Measurements from ENCODE around the gene ATP10A. TPM values are rescaled to one million over a fixed set of nuclear protein-coding genes. Genes with fewer than 3 reads are reported as not detected.

ATP10A gene
- total RNA-seq, 3 donors from 2014 or later = 6.4 to 17.4 (median 7.2) TPM

DNA sequence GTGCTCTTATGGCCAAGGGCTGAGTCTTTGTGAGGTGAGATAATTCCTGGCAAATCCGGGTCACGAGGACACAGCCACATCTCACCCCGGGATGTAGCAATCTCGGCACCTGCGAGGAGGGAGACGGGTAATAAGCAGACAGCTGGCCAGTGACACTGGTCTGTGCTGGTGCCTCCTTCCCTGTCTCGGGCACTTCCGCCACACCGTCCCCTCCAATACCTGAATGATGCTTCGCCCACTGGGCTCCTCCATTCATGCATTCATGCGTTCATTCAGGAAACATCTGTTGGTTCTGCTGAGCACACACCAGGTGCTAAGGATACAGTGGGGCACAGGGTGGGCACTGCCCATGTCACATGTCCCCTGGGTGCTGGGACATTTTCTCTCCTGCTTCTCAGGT, 60.1 kb downstream of the ATP10A start:
- H3K36me3 ChIP-seq = no peaks in the 10 kb centered on the region
- intact Hi-C loops (cut with DNase I; ENCODE audit: low total_unique reads) = no loop called here
- H3K4me3 ChIP-seq = no peak overlapping the region
- H3K9me3 ChIP-seq = no peaks in the 10 kb centered on the region
- no peak for TF ChIP-seq POLR2AphosphoS5 (IDR thresholded peaks at IDR 0.05)
- TF ChIP-seq, protein P1, sequence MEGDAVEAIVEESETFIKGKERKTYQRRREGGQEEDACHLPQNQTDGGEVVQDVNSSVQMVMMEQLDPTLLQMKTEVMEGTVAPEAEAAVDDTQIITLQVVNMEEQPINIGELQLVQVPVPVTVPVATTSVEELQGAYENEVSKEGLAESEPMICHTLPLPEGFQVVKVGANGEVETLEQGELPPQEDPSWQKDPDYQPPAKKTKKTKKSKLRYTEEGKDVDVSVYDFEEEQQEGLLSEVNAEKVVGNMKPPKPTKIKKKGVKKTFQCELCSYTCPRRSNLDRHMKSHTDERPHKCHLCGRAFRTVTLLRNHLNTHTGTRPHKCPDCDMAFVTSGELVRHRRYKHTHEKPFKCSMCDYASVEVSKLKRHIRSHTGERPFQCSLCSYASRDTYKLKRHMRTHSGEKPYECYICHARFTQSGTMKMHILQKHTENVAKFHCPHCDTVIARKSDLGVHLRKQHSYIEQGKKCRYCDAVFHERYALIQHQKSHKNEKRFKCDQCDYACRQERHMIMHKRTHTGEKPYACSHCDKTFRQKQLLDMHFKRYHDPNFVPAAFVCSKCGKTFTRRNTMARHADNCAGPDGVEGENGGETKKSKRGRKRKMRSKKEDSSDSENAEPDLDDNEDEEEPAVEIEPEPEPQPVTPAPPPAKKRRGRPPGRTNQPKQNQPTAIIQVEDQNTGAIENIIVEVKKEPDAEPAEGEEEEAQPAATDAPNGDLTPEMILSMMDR (IDR thresholded peaks at IDR 0.05) = no peak
- no peak for TF ChIP-seq POLR2A (IDR thresholded peaks at IDR 0.05)
- no peak overlapping the region for H3K27ac ChIP-seq
- H3K27me3 ChIP-seq = no peaks in the 10 kb centered on the region
- no peaks in the 10 kb centered on the region for H3K4me1 ChIP-seq
- DNase-seq (ENCODE audit: low spot score in 2 of 2) = no peak

DNA sequence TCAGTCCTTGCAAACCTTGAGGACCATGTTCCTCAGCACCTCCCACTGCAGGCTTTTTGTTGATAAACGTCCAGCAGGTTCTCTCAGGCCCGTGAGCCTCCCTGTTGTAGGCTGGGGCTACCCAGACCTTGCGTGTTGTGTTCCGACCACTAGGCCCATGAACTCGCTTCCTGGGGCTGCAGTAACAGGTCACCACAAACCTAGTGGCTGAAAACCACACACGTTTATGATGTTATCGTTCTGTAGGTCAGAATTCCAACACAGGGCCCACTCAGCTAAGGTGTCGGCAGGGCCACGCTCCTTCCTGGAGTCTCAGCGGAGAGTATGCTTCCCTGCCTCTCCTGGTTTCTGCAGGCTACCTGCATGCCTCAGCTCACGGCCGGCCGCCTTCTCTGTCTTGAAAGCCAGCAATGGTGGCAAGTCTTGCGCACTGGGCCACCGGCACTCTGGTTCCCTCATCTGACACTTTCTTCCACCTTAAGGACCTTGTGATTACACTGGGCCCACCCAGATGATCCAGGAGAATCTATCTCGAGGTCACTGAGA, 60.8 kb downstream of the ATP10A start:
- no peaks in the 10 kb centered on the region for H3K9me3 ChIP-seq
- H3K36me3 ChIP-seq = no peaks in the 10 kb centered on the region
- intact Hi-C loops (cut with DNase I; ENCODE audit: low total_unique reads) = no loop called here
- H3K4me3 ChIP-seq = no peak overlapping the region
- peaks cover 0 to 4% of the 10 kb centered on the region in 2 donors for H3K4me1 ChIP-seq
- TF ChIP-seq, protein P1 (IDR thresholded peaks at IDR 0.05) = no peak
- no peak for TF ChIP-seq POLR2A (IDR thresholded peaks at IDR 0.05)
- TF ChIP-seq POLR2AphosphoS5 (IDR thresholded peaks at IDR 0.05) = no peak
- peak overlapping the region in 1 of 2 donors; percentile 30 for H3K27ac ChIP-seq
- no peak for DNase-seq (ENCODE audit: low spot score in 2 of 2)
- H3K27me3 ChIP-seq = no peaks in the 10 kb centered on the region

DNA sequence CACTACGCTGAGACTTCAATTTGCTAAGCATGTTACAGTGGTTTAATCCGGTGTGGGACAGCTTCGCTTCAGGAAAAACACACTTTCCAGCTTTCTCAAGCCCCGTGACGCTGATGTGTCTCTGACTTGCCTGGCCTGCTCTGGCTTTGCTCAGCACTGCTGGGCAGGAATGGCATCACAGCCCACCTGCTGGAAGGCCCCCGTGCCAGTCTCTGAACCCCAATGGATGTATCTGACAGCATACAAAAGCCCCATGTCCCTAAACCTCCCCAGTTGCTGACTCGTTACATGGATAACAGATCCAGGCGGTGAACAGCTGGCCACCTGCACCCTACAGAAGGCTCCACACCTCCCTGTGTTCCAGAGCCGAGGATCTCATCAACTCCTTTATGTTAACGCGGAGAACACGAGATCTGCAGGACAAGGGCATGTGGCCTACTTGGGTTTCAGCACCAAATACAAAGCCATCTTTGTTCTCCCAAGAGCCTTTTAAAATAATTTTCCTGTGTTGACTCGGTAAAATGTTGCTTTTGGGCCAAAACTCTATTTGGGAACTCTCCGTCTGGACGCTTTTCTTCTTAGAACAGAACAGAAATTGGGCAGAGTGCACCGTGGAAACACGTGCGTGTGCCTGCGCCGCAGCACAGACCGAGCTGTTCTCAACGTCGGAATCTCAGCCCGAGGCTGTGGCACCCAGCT, 61.4 kb downstream of the ATP10A start:
- Histone ChIP-seq H3K4me3 (no peak overlapping the region), H3K4me1 (peaks cover 0 to 4% of the 10 kb centered on the region in 2 donors), H3K27me3 (no peaks in the 10 kb centered on the region), H3K27ac (peak overlapping the region; percentile 19 to 72), H3K36me3 (no peaks in the 10 kb centered on the region), H3K9me3 (no peaks in the 10 kb centered on the region)
- TF ChIP-seq, protein P1 (IDR thresholded peaks at IDR 0.05) = no peak
- TF ChIP-seq POLR2AphosphoS5 (IDR thresholded peaks at IDR 0.05) (no peak), POLR2A (IDR thresholded peaks at IDR 0.05) (no peak)
- peak in 1 of 2 donors; percentile 56 for DNase-seq (ENCODE audit: low spot score in 2 of 2)
- intact Hi-C loops (cut with DNase I; ENCODE audit: low total_unique reads) = no loop called here

DNA sequence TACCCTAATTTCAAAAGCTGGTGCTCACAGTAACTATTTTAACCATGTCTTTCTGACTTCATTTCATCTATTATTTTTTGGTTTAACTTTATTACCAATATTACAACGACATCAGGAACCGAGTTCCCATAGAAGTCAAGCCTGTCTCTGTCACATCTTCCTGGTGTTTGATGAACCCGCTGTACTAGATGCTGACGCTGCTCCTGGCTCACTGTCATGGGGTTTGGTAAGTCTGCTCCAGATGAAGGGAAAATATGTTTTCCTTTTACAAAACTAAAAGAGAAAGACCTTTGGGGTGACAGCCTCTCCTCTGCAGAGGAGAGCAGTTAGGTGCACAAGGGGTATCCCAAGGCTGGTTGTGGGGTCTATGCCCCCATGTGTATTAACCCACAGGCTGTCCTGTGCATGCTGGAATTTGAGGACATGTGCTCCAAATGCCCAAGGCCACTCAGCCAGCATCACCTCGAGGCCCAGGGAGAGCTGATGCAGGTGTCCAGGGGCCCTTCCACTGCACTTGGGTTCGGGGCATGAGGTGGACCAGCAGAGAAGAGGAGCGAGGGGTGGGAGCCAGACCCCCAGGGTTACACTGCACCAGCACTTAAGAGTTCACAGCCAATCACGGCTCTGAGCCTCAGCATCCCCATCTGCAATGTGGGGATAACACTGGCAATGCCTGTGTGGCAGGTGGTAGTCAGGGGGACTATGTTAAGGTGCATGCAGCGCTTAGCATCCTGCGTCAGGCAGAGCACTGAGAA, 62.2 kb downstream of the ATP10A start:
- no peaks in the 10 kb centered on the region for H3K36me3 ChIP-seq
- no peak overlapping the region for H3K4me3 ChIP-seq
- intact Hi-C loops (cut with DNase I; ENCODE audit: low total_unique reads) = no loop called here
- no peaks in the 10 kb centered on the region for H3K9me3 ChIP-seq
- H3K27ac ChIP-seq = peak overlapping the region; percentile 19 to 72
- H3K27me3 ChIP-seq = no peaks in the 10 kb centered on the region
- H3K4me1 ChIP-seq = peaks cover 0 to 4% of the 10 kb centered on the region in 2 donors
- DNase-seq (ENCODE audit: low spot score in 2 of 2) = no peak
- TF ChIP-seq POLR2AphosphoS5 (IDR thresholded peaks at IDR 0.05) (no peak), POLR2A (IDR thresholded peaks at IDR 0.05) (no peak)
- TF ChIP-seq, protein P1 (IDR thresholded peaks at IDR 0.05) = no peak
